Ascending aorta (tissue), 2 donors: ENCODE results near the gene ZNF711. TPM values are rescaled to one million over a fixed set of nuclear protein-coding genes. Genes with fewer than 3 reads are reported as not detected.
A peak's percentile ranks its signal among the peaks of the same experiment; 100 is the strongest.
"Not testable (repeated sequence)": the region's sequence is repeated elsewhere in the genome, so short reads cannot be mapped to it uniquely, and the experiment has no call there.

Experiments used
- DNase-seq, 2 donors: peaks; one replicate each; pipeline ENCODE4 v3.0.0-alpha.2; 2019; ENCODE audit warnings: low spot score in 2 of 2
- H3K27ac ChIP-seq, 2 donors: fragments of 200-600 bp; sonication (generic); one replicate each; pipeline ENCODE4 v1.5.1; 2016 to 2017; ENCODE audit warnings: mild to moderate bottlenecking in 1 of 2
- H3K27me3 ChIP-seq: fragments of 200-600 bp; sonication (generic); one replicate; pipeline ENCODE4 v1.5.1; 2017
- H3K36me3 ChIP-seq, 2 donors: fragments of 200-600 bp; sonication (generic); one replicate each; pipeline ENCODE4 v1.5.1; 2016
- H3K4me1 ChIP-seq, 2 donors: fragments of 200-600 bp; sonication (generic); one replicate each; pipeline ENCODE4 v1.5.1; 2016 to 2017; ENCODE audit warnings: mild to moderate bottlenecking in 1 of 2
- H3K4me3 ChIP-seq, 2 donors: fragments of 200-600 bp; sonication (generic); one replicate each; pipeline ENCODE4 v1.5.1; 2016 to 2017; ENCODE audit warnings: mild to moderate bottlenecking in 1 of 2
- H3K9me3 ChIP-seq, 2 donors: fragments of 200-600 bp; sonication (generic); one replicate each; pipeline ENCODE4 v1.5.1; 2016
- CTCF ChIP-seq, 3 experiments: fragments of 200-600 bp in 2 of 3; fragments of 450-650 bp in 1 of 3; sonication (generic) in 2 of 3; IDR thresholded peaks; one replicate each; pipeline ENCODE4 v1.5.1; 2016 to 2019; ENCODE audit warnings: antibody characterized with exemption in 3 of 3, mild to moderate bottlenecking in 1 of 3, moderate library complexity in 1 of 3
- intact Hi-C: fragments of 100-400 bp; cut with DNase I; formaldehyde crosslinking; loops from one replicate; pipeline ENCODE4 v1.15.1; 2023
- total RNA-seq: library from RNA; depleted of rRNA; stranded (reverse); fragments of >200 nt; gene quantifications from one replicate; pipeline ENCODE4 v1.1.0, GENCODE V29; 2016

Gene ZNF711
- total RNA-seq, 1 donor from 2014 or later: 1.2 TPM

- H3K36me3 ChIP-seq: no peaks in the 10 kb centered on the region
- no peaks in the 10 kb centered on the region for H3K4me1 ChIP-seq
- no peak for DNase-seq
- H3K9me3 ChIP-seq: no peaks in the 10 kb centered on the region
- no peak overlapping the region for H3K4me3 ChIP-seq
- intact Hi-C loops: no loop called here
- no peak for TF ChIP-seq CTCF (IDR thresholded peaks at IDR 0.05)
- no peaks in the 10 kb centered on the region for H3K27me3 ChIP-seq
- no peak overlapping the region for H3K27ac ChIP-seq
Observed at GRCh38 chrX:85221361-85221760, 22.4 kb upstream of the ZNF711 start.

- Histone ChIP-seq H3K27ac (no peak overlapping the region), H3K9me3 (no peaks in the 10 kb centered on the region), H3K27me3 (no peaks in the 10 kb centered on the region), H3K4me3 (no peak overlapping the region), H3K36me3 (no peaks in the 10 kb centered on the region), H3K4me1 (no peaks in the 10 kb centered on the region)
- intact Hi-C loops: no loop called here
- no peak for DNase-seq
- TF ChIP-seq CTCF (IDR thresholded peaks at IDR 0.05): no peak
Observed at GRCh38 chrX:85223359-85223758, 20.4 kb upstream of the ZNF711 start.

GRCh38 chrX:85243155-85243554 lies 636 bp upstream of the ZNF711 start:
- H3K36me3 ChIP-seq: no peaks in the 10 kb centered on the region
- H3K4me1 ChIP-seq: peaks cover 0 to 4% of the 10 kb centered on the region in 2 donors
- H3K9me3 ChIP-seq: no peaks in the 10 kb centered on the region
- no peaks in the 10 kb centered on the region for H3K27me3 ChIP-seq
- H3K4me3 ChIP-seq: peak overlapping the region; percentile 50 to 72
- H3K27ac ChIP-seq: no peak overlapping the region
- TF ChIP-seq CTCF (IDR thresholded peaks at IDR 0.05): no peak
- no peak for DNase-seq
- intact Hi-C loops: no loop called here

GRCh38 chrX:85244450-85245211 lies 840 bp downstream of the ZNF711 start:
- H3K4me1 ChIP-seq: peaks cover 0 to 4% of the 10 kb centered on the region in 2 donors
- H3K4me3 ChIP-seq: peak overlapping the region; percentile 50 to 72
- H3K9me3 ChIP-seq: no peaks in the 10 kb centered on the region
- no peak for TF ChIP-seq CTCF (IDR thresholded peaks at IDR 0.05)
- intact Hi-C loops: no loop called here
- H3K27me3 ChIP-seq: no peaks in the 10 kb centered on the region
- H3K36me3 ChIP-seq: no peaks in the 10 kb centered on the region
- H3K27ac ChIP-seq: peak overlapping the region; percentile 8 to 41
- DNase-seq: no peak

GRCh38 chrX:85285286-85285685 lies 41.5 kb downstream of the ZNF711 start:
- H3K27me3 ChIP-seq, H3K27ac ChIP-seq, H3K9me3 ChIP-seq, H3K4me3 ChIP-seq, H3K36me3 ChIP-seq, H3K4me1 ChIP-seq, intact Hi-C loops, DNase-seq: not testable (repeated sequence)

GRCh38 chrX:85288992-85289723 lies 45.4 kb downstream of the ZNF711 start:
- Histone ChIP-seq H3K4me1 (no peaks in the 10 kb centered on the region), H3K9me3 (no peaks in the 10 kb centered on the region), H3K27ac (no peak overlapping the region), H3K27me3 (no peaks in the 10 kb centered on the region), H3K4me3 (no peak overlapping the region), H3K36me3 (no peaks in the 10 kb centered on the region)
- DNase-seq: no peak
- intact Hi-C loops: no loop called here
- TF ChIP-seq CTCF (IDR thresholded peaks at IDR 0.05): no peak
